HG02970 (cell line): ENCODE results near the gene SLITRK1.

Experiments used
- ATAC-seq: cut with Tn5 transposase; IDR thresholded peaks from one replicate; pipeline ENCODE4 v1.9.1; 2021; ENCODE audit warnings: mild to moderate bottlenecking, moderate library complexity, moderate number of reproducible peaks; ENCODE audit not compliant: unreplicated experiment, low FRiP score

SLITRK1 gene, protein sequence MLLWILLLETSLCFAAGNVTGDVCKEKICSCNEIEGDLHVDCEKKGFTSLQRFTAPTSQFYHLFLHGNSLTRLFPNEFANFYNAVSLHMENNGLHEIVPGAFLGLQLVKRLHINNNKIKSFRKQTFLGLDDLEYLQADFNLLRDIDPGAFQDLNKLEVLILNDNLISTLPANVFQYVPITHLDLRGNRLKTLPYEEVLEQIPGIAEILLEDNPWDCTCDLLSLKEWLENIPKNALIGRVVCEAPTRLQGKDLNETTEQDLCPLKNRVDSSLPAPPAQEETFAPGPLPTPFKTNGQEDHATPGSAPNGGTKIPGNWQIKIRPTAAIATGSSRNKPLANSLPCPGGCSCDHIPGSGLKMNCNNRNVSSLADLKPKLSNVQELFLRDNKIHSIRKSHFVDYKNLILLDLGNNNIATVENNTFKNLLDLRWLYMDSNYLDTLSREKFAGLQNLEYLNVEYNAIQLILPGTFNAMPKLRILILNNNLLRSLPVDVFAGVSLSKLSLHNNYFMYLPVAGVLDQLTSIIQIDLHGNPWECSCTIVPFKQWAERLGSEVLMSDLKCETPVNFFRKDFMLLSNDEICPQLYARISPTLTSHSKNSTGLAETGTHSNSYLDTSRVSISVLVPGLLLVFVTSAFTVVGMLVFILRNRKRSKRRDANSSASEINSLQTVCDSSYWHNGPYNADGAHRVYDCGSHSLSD

DNA sequence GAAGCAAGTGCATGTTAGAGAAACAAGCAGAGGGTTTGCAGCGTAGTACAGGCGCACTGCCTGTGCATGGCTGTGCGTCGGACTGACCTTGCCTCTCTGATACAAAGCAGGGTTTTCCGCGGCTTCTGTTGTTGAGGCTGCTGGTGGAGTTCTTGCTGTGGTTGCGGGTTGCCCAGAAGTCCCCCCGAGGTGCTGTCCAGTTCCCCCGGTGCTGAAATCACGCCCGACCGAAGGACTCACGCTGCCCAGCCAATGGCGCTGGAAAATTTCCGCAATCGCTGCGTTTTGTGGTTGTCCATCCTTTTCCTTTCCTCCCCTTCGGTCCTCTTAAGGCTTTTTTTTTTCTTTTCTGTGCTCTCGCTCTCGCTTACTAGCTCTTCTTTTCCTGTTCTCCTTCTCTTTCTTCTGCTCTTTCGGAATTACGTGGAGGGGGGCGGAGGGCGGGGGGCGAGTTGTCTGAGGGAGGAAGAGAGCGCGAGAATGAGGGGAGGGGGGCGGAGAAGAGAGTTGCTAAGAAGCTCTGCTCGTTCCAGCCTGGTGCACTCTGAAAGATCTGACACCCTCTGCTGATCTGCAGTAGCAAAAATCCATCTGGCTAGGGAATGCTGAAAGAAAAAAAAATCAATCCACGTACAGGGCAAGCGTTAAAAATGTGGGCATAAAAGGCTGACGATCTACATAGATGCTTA is at the start of gene SLITRK1:
TSS of gene SLITRK1 (minus strand) at position 558 of the 689 bp plus-strand sequence. CDS start 967 bp downstream, outside the sequence.
- ATAC-seq = no peak

GRCh38 chr13:83929157-83929556 is 46.9 kb upstream of the SLITRK1 start:
- ATAC-seq = no peak

DNA sequence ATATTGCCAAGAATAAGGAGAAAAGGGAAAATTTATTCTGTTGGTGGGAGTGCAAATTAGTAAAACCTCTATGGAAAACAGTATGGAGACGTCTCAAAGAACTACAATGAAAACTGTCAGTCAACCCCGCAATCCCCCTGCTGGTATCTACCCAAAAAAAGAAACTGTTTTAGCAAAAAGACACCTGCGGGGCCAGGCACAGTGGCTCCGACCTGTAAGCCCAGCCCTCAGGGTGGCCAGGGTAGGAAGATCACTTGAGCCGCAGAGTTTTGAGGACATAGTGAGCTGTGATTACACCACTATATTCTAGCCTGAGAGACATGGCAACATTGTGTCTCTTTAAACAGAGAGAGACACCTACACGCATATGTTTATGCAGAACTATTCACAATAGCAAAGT is 37.5 kb upstream of the SLITRK1 start:
- no peak for ATAC-seq

- no peak for ATAC-seq
These were observed 32.1 kb upstream of the SLITRK1 start for GRCh38 chr13:83914368-83914767.

GRCh38 chr13:83907196-83907989 is 25.1 kb upstream of the SLITRK1 start:
- no peak for ATAC-seq

GRCh38 chr13:83906240-83906820 is 24.1 kb upstream of the SLITRK1 start:
- ATAC-seq = no peak

GRCh38 chr13:83905641-83906040 is 23.4 kb upstream of the SLITRK1 start:
- no peak for ATAC-seq

GRCh38 chr13:83895994-83896580 is 13.8 kb upstream of the SLITRK1 start:
- no peak for ATAC-seq

- no peak for ATAC-seq
These were observed 8.1 kb upstream of the SLITRK1 start for GRCh38 chr13:83890358-83890757.

DNA sequence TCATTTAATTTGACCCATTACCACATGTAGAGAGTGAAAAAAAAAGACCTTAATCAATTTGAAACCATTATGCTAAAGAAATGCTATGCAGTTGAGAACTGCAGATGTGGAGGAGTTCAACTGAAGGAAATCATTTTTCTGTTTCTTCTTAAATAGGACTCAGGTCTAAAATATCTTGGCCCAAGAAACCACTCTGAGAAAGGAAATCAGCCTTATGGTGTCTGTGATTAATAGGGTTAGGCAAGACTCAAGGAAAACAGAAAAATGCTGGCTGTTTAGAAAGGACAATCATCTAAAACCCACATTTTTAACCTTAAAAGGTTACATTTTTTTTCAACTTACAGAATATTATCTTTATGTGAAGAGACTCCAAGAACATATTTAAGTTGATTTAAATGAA is 1.9 kb upstream of the SLITRK1 start:
- ATAC-seq = no peak

DNA sequence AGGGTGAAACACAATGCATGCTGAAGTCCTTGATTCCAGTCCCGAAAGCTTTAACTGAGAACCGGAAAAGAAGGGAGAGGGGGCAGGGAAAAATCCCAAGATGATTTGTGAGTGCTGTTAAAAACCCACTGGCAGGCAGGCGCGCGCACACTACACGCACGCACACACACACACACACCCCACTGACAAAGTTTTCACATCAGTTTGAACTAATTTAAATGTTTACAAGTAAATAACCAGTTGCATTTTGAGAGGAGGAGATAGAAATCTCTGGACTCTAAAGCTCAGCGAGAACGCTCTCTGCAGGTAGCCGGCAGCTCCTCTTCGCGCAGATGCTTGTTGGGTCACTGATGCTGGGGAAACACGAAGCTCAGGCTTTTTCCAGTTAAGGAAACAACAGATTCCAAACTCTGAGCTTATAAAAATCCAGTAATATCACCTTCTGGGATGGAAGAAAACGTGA is 818 bp upstream of the SLITRK1 start:
- ATAC-seq = no peak

DNA sequence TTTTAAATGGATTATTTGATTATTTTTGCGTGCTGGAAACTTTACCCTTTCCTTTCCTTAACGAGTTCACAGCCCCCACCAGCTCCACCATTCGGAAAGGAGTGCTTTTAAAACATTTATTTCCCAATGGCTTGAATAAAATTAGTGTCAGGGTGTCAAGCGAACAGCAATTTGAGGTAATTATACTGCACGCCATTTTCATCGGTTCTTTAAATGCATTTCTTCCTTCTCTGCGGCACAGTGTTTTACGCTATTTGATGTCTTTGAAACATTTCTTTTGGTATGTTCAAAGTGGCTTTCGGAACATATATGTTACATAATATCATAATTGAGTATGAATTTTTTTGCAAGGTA is 309 bp upstream of the SLITRK1 start:
- ATAC-seq = no peak

DNA sequence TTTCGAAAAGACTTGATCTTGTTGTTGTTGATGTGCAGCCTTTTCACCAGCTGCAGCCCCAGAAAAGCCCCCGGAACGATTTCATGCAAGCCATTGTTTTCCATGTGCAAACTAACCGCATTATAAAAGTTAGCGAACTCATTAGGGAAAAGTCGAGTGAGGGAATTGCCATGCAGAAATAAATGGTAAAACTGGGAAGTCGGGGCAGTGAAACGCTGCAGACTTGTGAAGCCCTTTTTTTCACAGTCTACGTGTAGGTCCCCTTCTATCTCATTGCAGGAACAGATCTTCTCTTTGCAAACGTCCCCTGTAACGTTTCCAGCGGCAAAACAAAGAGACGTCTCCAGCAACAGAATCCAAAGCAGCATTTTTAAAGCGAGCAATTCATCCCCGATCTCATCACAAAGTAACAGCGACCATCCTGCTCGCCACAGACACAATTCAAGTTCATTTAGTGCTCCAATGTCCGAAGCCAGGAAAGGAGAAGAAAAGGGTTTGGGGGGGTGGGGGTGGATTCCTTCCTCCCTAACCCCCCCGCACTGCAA is 1.1 kb downstream of the SLITRK1 start:
- ATAC-seq = no peak

DNA sequence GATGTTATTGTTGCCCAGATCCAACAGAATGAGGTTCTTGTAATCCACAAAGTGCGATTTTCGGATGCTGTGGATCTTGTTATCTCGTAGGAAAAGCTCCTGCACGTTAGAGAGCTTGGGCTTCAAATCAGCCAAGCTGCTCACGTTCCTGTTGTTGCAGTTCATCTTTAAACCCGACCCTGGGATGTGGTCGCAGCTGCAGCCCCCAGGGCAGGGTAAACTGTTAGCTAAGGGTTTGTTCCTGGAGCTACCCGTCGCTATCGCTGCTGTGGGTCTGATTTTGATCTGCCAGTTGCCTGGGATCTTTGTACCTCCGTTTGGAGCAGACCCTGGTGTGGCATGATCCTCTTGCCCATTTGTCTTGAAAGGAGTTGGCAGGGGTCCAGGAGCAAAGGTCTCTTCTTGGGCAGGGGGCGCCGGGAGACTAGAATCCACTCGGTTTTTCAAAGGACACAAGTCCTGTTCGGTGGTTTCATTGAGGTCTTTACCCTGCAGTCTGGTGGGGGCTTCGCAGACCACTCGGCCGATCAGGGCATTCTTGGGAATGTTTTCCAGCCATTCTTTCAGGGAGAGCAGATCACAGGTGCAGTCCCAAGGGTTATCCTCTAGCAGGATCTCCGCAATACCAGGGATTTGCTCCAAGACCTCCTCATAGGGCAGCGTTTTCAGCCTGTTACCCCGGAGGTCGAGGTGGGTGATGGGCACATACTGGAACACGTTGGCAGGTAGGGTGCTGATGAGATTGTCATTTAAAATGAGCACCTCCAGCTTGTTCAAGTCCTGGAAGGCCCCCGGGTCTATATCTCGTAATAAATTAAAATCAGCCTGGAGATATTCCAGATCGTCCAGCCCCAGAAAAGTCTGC is 1.8 kb downstream of the SLITRK1 start:
- no peak for ATAC-seq

DNA sequence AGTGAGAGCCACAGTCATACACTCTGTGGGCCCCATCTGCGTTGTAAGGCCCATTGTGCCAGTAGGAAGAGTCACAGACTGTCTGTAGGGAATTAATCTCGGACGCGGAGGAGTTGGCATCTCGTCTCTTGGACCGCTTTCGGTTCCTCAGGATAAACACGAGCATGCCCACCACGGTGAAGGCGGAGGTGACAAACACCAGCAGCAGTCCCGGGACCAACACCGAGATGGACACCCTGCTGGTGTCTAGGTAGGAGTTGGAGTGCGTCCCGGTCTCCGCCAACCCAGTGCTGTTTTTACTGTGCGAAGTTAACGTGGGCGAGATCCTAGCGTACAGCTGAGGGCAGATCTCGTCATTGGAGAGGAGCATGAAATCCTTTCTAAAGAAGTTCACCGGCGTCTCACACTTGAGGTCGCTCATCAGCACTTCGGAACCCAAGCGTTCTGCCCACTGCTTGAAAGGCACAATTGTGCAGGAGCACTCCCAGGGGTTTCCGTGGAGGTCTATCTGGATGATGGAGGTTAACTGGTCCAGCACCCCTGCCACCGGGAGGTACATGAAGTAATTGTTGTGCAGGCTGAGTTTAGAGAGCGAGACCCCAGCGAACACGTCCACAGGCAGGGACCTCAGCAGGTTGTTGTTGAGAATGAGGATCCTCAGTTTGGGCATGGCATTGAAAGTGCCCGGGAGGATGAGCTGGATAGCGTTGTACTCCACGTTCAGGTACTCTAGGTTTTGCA is 2.7 kb downstream of the SLITRK1 start:
- no peak for ATAC-seq

DNA sequence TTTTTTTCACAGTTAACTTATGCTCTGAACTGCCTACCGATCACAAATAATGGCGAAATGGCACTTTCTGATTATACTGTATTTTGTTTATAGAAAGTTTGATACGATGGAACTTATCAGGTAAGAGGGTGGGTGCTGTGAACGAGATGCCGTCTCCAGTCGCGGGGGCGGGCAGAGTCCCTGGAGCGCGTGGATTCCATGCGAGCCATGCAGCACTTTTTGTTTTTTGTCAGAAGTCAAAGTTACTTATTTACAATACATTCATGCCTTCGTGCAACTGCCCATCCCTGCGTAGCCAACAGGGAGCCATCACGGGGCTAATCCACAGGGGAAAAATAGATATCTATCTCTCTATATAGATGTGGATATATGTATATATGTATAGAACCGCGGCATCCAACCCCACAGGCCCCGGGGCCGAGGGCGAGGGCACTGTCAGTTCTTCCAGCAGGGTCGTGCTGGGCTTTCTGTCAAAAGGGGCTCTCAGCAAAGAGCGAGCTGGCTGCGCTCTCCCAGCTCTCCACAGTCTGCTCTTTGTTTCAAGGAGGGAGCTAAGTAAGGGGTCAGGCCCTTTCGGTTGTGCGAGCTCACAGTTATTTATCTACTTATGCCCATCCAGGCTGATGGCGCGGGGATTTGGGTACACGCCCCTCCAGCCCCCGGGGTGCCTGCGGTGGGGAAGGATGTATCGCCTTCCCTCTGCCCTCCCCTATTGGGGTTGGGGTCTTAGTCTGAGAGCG is 3.4 kb downstream of the SLITRK1 start:
- ATAC-seq = no peak

DNA sequence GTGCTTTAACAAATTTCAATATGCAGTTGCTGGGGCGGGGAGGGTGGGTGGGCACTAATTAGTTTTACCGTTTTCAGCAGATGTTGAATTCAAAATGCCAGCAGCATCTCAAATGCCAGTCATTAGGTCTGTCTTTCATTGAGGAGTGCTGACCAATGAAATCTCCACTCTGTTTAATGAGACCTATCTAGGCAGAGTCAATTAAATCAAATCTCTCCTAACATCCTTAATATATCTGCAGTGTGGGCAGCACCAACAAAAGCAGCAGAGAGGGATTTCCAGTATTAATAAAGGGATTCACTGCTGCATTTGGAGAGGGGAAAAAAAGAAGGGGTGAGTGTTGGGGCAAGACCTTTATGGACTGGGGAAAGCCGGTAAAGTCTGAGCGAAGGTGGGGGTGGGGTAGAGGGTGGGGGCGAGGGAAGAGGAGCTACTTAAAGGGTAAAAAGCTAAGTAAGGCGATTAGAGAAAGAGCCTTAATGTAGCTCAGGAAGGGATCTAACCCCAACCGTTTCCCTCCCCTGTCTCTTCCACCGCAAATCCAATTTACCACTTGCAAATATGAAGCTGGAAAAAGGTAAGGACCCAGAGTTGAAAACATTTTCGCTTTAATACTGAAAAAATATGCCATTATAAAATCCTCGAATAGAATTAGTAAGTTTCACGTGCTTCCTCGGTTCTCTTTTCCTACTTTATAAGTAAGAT is 4.5 kb downstream of the SLITRK1 start:
- ATAC-seq = no peak
